HG03025 (cell line): ENCODE results near the gene SSH2.
"Not testable (repeated sequence)": the region's sequence is repeated elsewhere in the genome, so short reads cannot be mapped to it uniquely, and the experiment has no call there.

Experiments used
- ATAC-seq: cut with Tn5 transposase; IDR thresholded peaks from one replicate; pipeline ENCODE4 v1.9.1; 2021; ENCODE audit warnings: mild to moderate bottlenecking, moderate library complexity; ENCODE audit not compliant: unreplicated experiment, low FRiP score

SSH2 gene

GRCh38 chr17:29931231-29931932 is 1.4 kb upstream of the SSH2 start:
- ATAC-seq: no peak

GRCh38 chr17:29930409-29931010 is 482 bp upstream of the SSH2 start:
- no peak for ATAC-seq

GRCh38 chr17:29929006-29929532 is 959 bp downstream of the SSH2 start:
- no peak for ATAC-seq

GRCh38 chr17:29927546-29927945 is 2.5 kb downstream of the SSH2 start:
- no peak for ATAC-seq

- no peak for ATAC-seq
These were observed 5.2 kb downstream of the SSH2 start for GRCh38 chr17:29924786-29925185.

- no peak for ATAC-seq
These were observed 10.8 kb downstream of the SSH2 start for GRCh38 chr17:29918922-29919856.

- ATAC-seq: no peak
These were observed 12.0 kb downstream of the SSH2 start for GRCh38 chr17:29918016-29918415.

GRCh38 chr17:29914819-29915537 is 15.1 kb downstream of the SSH2 start:
- ATAC-seq: no peak

- ATAC-seq: no peak
These were observed 18.3 kb downstream of the SSH2 start for GRCh38 chr17:29911641-29912177.

GRCh38 chr17:29909236-29910003 is 20.6 kb downstream of the SSH2 start:
- ATAC-seq: no peak

GRCh38 chr17:29906969-29907368 is 23.1 kb downstream of the SSH2 start:
- ATAC-seq: no peak

- ATAC-seq: no peak
These were observed 24.2 kb downstream of the SSH2 start for GRCh38 chr17:29905879-29906167.

- ATAC-seq: no peak
These were observed 24.7 kb downstream of the SSH2 start for GRCh38 chr17:29905086-29905878.

GRCh38 chr17:29903471-29903870 is 26.6 kb downstream of the SSH2 start:
- no peak for ATAC-seq

GRCh38 chr17:29897136-29897535 is 32.9 kb downstream of the SSH2 start:
- not testable (repeated sequence) for ATAC-seq

- ATAC-seq: no peak
These were observed 37.8 kb downstream of the SSH2 start for GRCh38 chr17:29892201-29892600.

GRCh38 chr17:29891131-29891530 is 38.9 kb downstream of the SSH2 start:
- ATAC-seq: no peak

GRCh38 chr17:29885031-29885640 is 44.9 kb downstream of the SSH2 start:
- ATAC-seq: no peak
